GM23338 (cell line): Measurements from ENCODE around the gene FLNB. TPM values are rescaled to one million over a fixed set of nuclear protein-coding genes. Genes with fewer than 3 reads are reported as not detected.

Source experiments
- ATAC-seq: fragments of 200-7000 bp; cut with Tn5 transposase; 3 replicates; pipeline ENCODE4 v1.9.1; 2020
- DNase-seq: peaks from one replicate; pipeline ENCODE4 v3.0.0-alpha.2; 2015; ENCODE audit warnings: low spot score
- H2AFZ ChIP-seq: fragments of 200-600 bp; sonication (generic); 2 replicates; pipeline ENCODE4 v1.8.0; 2016; ENCODE audit warnings: antibody characterized with exemption, mild to moderate bottlenecking, moderate library complexity
- H3F3A ChIP-seq: fragments of 200-600 bp; sonication (generic); replicated peaks from 2 replicates; pipeline ENCODE4 v1.8.0; 2017; ENCODE audit warnings: antibody characterized with exemption, mixed run types, low read depth
- H3K27ac ChIP-seq: fragments of 200-600 bp; sonication (generic); 2 replicates; pipeline ENCODE4 v1.6.1; 2016; ENCODE audit warnings: low read depth
- H3K27me3 ChIP-seq: fragments of 200-600 bp; sonication (generic); 2 replicates; pipeline ENCODE4 v1.8.0; 2016; ENCODE audit warnings: mild to moderate bottlenecking, mixed run types, moderate library complexity; ENCODE audit not compliant: insufficient read depth
- H3K36me3 ChIP-seq: fragments of 200-600 bp; sonication (generic); 2 replicates; pipeline ENCODE4 v1.8.0; 2016; ENCODE audit warnings: mild to moderate bottlenecking; ENCODE audit not compliant: insufficient read depth
- H3K4me1 ChIP-seq: fragments of 200-600 bp; sonication (generic); 2 replicates; pipeline ENCODE4 v1.8.0; 2016; ENCODE audit warnings: mild to moderate bottlenecking, moderate library complexity; ENCODE audit not compliant: insufficient read depth
- H3K4me2 ChIP-seq: fragments of 200-600 bp; sonication (generic); 2 replicates; pipeline ENCODE4 v1.7.1; 2017; ENCODE audit warnings: mixed run types
- H3K4me3 ChIP-seq: fragments of 200-600 bp; sonication (generic); 2 replicates; pipeline ENCODE4 v1.6.1; 2016; ENCODE audit warnings: mixed run types
- H3K79me2 ChIP-seq: fragments of 200-600 bp; sonication (generic); replicated peaks from 2 replicates; pipeline ENCODE4 v1.8.0; 2017; ENCODE audit warnings: mild to moderate bottlenecking; ENCODE audit not compliant: insufficient read depth
- H3K9me2 ChIP-seq: fragments of 200-600 bp; sonication (generic); 2 replicates; pipeline ENCODE4 v1.8.0; 2017; ENCODE audit not compliant: insufficient read depth
- H4K20me1 ChIP-seq: fragments of 200-600 bp; sonication (generic); replicated peaks from 2 replicates; pipeline ENCODE4 v1.8.0; 2017; ENCODE audit warnings: mild to moderate bottlenecking; ENCODE audit not compliant: insufficient read depth
- H3K27ac Mint-ChIP-seq: 2 replicates; pipeline ENCODE4 v1.8.0; 2020; ENCODE audit warnings: inconsistent platforms, mild to moderate bottlenecking, moderate library complexity, mixed read lengths
- H3K27me3 Mint-ChIP-seq: 3 replicates; pipeline ENCODE4 v1.8.0; 2022; ENCODE audit warnings: low read depth, mild to moderate bottlenecking, moderate library complexity, mixed read lengths, inconsistent platforms; ENCODE audit not compliant: insufficient read depth, poor library complexity
- H3K36me3 Mint-ChIP-seq: 3 replicates; pipeline ENCODE4 v1.8.0; 2021; ENCODE audit warnings: low read depth, mild to moderate bottlenecking, inconsistent platforms, moderate library complexity, mixed read lengths
- H3K4me1 Mint-ChIP-seq: 3 replicates; pipeline ENCODE4 v1.8.0; 2020; ENCODE audit warnings: mild to moderate bottlenecking, inconsistent platforms, mixed read lengths
- H3K4me3 Mint-ChIP-seq: 3 replicates; pipeline ENCODE4 v1.8.0; 2021; ENCODE audit warnings: moderate library complexity, mild to moderate bottlenecking, inconsistent platforms, mixed read lengths
- H3K9me3 Mint-ChIP-seq: 3 replicates; pipeline ENCODE4 v1.8.0; 2020; ENCODE audit warnings: moderate library complexity, mild to moderate bottlenecking, inconsistent platforms, mixed read lengths
- CREB1 ChIP-seq: fragments of 250-450 bp; sonication (Bioruptor Pico); IDR thresholded peaks from 2 replicates; pipeline ENCODE4 v1.5.0; 2020; ENCODE audit warnings: low read depth, mild to moderate bottlenecking, moderate library complexity
- CTCF ChIP-seq, 2 experiments: fragments of 200-600 bp in 1 of 2; sonication (generic) in 1 of 2; conservative IDR thresholded peaks; 2 replicates each; pipeline versions ENCODE4 v1.5.1 to v1.6.1; 2016 to 2017; ENCODE audit warnings: antibody characterized with exemption in 2 of 2, low read depth in 2 of 2, mild to moderate bottlenecking in 2 of 2, moderate library complexity in 1 of 2
- EZH2 ChIP-seq: fragments of 200-600 bp; sonication (generic); IDR thresholded peaks from one replicate; pipeline ENCODE4 v1.8.0; 2017; ENCODE audit warnings: antibody characterized with exemption, mild to moderate bottlenecking, low read depth; ENCODE audit not compliant: unreplicated experiment
- EZH2phosphoT487 ChIP-seq: fragments of 200-600 bp; sonication (generic); IDR thresholded peaks from one replicate; pipeline ENCODE4 v1.8.1; 2018; ENCODE audit warnings: antibody characterized with exemption; ENCODE audit not compliant: unreplicated experiment
- JUNB ChIP-seq: IDR thresholded peaks from one replicate; pipeline ENCODE4 v1.6.1; 2016; ENCODE audit warnings: antibody characterized with exemption; ENCODE audit not compliant: unreplicated experiment
- NANOG ChIP-seq: IDR thresholded peaks from 2 replicates; pipeline ENCODE4 v1.6.1; 2016; ENCODE audit warnings: antibody characterized with exemption, borderline replicate concordance
- POLR2AphosphoS5 ChIP-seq: IDR thresholded peaks from 2 replicates; pipeline ENCODE4 v1.6.1; 2016; ENCODE audit warnings: antibody characterized with exemption, low read depth
- STAT1 ChIP-seq: IDR thresholded peaks from one replicate; pipeline ENCODE4 v1.6.1; 2016; ENCODE audit warnings: antibody characterized with exemption; ENCODE audit not compliant: unreplicated experiment
- ZNF114 ChIP-seq: fragments of 250-450 bp; sonication (Bioruptor Pico); IDR thresholded peaks from 2 replicates; pipeline ENCODE4 v1.5.0; 2020; ENCODE audit warnings: mild to moderate bottlenecking, moderate library complexity
- ZNF331 ChIP-seq: fragments of 250-450 bp; sonication (Bioruptor Pico); IDR thresholded peaks from 2 replicates; pipeline ENCODE4 v1.5.0; 2020; ENCODE audit warnings: low read depth, mild to moderate bottlenecking, moderate library complexity
- polyA plus RNA-seq: library from polyadenylated mRNA; unstranded; fragments of >200 nt; fragmentation: Nextera tagmentation; extraction: Ambion mirVana; gene quantifications from 2 replicates; pipeline ENCODE4 v1.2.1, GENCODE V29; 2016
- total RNA-seq: library from RNA; depleted of rRNA; stranded (reverse); fragments of >200 nt; shearing (Covaris generic); gene quantifications from 2 replicates; pipeline ENCODE4 v1.2.3, GENCODE V29; 2014
- TF ChIP-seq, protein P1 (sequence below): fragments of 250-450 bp; sonication (Bioruptor Pico); IDR thresholded peaks from 2 replicates; pipeline ENCODE4 v1.5.0; 2020; ENCODE audit warnings: mild to moderate bottlenecking, moderate library complexity
- TF ChIP-seq, protein P2 (sequence below): IDR thresholded peaks from 2 replicates; pipeline ENCODE4 v1.6.1; 2016; ENCODE audit warnings: antibody characterized with exemption

The FLNB gene
- total and polyA plus RNA-seq, 2 experiments from 2014 or later = 39.7 to 179 TPM

DNA sequence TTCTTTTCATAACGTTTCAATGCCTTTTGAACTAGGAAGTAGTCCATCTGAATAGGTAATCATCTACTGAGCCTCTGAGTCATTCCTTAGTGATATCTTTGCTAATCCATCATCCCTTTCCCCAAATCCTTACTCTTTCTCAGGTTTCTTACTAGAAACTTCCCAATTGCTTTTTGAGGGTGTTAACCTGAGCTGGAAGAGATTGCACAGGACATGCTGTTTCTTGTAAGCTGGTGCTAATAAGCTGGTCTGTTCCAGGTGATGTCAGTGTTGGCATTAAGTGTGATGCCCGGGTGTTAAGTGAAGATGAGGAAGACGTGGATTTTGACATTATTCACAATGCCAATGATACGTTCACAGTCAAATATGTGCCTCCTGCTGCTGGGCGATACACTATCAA lies 101.5 kb downstream of the FLNB start (continued):
- TF ChIP-seq, protein P1, sequence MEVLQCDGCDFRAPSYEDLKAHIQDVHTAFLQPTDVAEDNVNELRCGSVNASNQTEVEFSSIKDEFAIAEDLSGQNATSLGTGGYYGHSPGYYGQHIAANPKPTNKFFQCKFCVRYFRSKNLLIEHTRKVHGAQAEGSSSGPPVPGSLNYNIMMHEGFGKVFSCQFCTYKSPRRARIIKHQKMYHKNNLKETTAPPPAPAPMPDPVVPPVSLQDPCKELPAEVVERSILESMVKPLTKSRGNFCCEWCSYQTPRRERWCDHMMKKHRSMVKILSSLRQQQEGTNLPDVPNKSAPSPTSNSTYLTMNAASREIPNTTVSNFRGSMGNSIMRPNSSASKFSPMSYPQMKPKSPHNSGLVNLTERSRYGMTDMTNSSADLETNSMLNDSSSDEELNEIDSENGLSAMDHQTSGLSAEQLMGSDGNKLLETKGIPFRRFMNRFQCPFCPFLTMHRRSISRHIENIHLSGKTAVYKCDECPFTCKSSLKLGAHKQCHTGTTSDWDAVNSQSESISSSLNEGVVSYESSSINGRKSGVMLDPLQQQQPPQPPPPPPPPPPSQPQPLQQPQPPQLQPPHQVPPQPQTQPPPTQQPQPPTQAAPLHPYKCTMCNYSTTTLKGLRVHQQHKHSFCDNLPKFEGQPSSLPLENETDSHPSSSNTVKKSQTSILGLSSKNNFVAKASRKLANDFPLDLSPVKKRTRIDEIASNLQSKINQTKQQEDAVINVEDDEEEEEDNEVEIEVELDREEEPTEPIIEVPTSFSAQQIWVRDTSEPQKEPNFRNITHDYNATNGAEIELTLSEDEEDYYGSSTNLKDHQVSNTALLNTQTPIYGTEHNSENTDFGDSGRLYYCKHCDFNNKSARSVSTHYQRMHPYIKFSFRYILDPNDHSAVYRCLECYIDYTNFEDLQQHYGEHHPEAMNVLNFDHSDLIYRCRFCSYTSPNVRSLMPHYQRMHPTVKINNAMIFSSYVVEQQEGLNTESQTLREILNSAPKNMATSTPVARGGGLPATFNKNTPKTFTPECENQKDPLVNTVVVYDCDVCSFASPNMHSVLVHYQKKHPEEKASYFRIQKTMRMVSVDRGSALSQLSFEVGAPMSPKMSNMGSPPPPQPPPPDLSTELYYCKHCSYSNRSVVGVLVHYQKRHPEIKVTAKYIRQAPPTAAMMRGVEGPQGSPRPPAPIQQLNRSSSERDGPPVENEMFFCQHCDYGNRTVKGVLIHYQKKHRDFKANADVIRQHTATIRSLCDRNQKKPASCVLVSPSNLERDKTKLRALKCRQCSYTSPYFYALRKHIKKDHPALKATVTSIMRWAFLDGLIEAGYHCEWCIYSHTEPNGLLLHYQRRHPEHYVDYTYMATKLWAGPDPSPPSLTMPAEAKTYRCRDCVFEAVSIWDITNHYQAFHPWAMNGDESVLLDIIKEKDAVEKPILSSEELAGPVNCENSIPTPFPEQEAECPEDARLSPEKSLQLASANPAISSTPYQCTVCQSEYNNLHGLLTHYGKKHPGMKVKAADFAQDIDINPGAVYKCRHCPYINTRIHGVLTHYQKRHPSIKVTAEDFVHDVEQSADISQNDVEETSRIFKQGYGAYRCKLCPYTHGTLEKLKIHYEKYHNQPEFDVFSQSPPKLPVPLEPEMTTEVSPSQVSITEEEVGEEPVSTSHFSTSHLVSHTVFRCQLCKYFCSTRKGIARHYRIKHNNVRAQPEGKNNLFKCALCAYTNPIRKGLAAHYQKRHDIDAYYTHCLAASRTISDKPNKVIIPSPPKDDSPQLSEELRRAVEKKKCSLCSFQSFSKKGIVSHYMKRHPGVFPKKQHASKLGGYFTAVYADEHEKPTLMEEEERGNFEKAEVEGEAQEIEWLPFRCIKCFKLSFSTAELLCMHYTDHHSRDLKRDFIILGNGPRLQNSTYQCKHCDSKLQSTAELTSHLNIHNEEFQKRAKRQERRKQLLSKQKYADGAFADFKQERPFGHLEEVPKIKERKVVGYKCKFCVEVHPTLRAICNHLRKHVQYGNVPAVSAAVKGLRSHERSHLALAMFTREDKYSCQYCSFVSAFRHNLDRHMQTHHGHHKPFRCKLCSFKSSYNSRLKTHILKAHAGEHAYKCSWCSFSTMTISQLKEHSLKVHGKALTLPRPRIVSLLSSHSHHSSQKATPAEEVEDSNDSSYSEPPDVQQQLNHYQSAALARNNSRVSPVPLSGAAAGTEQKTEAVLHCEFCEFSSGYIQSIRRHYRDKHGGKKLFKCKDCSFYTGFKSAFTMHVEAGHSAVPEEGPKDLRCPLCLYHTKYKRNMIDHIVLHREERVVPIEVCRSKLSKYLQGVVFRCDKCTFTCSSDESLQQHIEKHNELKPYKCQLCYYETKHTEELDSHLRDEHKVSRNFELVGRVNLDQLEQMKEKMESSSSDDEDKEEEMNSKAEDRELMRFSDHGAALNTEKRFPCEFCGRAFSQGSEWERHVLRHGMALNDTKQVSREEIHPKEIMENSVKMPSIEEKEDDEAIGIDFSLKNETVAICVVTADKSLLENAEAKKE (CRISPR knock-in tag) = no peak

DNA sequence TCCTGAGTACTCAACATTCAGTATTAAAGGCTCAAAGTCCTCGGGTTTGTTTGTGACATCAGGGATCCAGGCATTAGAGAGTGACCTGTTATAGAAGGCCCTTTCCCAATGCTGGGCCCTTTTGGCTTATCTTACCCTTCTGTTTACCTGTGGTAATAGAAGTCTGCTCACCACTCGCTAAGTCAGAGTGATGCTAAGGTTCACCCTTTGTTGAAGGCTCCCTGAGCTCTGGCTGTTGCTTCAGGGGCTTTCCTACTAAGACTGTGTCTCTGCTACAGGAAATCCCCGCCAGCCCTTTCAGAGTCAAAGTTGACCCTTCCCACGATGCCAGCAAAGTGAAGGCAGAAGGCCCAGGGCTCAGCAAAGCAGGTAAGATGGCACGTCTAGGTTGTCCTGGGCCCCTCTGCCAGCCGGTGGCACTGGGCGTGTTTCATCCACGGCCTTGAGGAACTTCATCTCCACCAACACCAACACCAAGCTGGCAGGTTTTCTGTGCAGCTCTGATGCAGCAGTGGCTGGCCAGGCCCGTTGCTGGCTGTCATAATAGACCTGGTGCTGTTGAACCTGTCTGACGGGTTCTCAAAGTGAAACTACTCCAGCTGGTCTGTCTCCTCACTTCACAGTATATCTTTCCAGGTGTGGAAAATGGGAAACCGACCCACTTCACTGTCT lies 103.4 kb downstream of the FLNB start:
- Histone ChIP-seq H3K4me3 (no peak overlapping the region), H3K9me2 (no peaks in the 10 kb centered on the region), H2AFZ (no peak overlapping the region), H3K27me3 (no peaks in the 10 kb centered on the region), H4K20me1 (peaks cover 8% of the 10 kb centered on the region), H3K4me2 (no peak overlapping the region), H3K4me1 (no peaks in the 10 kb centered on the region), H3K79me2 (no peaks in the 10 kb centered on the region), H3K27ac (no peak overlapping the region), H3K36me3 (peaks cover 50% of the 10 kb centered on the region), H3F3A (no peaks in the 10 kb centered on the region)
- Mint-ChIP-seq H3K4me3 (no peak overlapping the region), H3K27me3 (peaks cover 1% of the 10 kb centered on the region), H3K27ac (no peak overlapping the region; the same call in 1 of the 2 replicates), H3K9me3 (no peaks in the 10 kb centered on the region), H3K4me1 (no peaks in the 10 kb centered on the region), H3K36me3 (peaks cover 75% of the 10 kb centered on the region)
- TF ChIP-seq CTCF (conservative IDR thresholded peaks at IDR 0.05; ENCODE audit: low read depth in 2 of 2) = no peak
- TF ChIP-seq EZH2 = no peak
- TF ChIP-seq ZNF331 (CRISPR knock-in tag) = no peak
- TF ChIP-seq STAT1 = no peak
- no peak for TF ChIP-seq JUNB
- TF ChIP-seq, protein P2, sequence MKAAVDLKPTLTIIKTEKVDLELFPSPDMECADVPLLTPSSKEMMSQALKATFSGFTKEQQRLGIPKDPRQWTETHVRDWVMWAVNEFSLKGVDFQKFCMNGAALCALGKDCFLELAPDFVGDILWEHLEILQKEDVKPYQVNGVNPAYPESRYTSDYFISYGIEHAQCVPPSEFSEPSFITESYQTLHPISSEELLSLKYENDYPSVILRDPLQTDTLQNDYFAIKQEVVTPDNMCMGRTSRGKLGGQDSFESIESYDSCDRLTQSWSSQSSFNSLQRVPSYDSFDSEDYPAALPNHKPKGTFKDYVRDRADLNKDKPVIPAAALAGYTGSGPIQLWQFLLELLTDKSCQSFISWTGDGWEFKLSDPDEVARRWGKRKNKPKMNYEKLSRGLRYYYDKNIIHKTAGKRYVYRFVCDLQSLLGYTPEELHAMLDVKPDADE = no peak
- no peak for TF ChIP-seq POLR2AphosphoS5
- TF ChIP-seq NANOG = no peak
- no peak for TF ChIP-seq CREB1 (CRISPR knock-in tag)
- TF ChIP-seq ZNF114 = no peak
- no peak for TF ChIP-seq EZH2phosphoT487
- ATAC-seq = no peak
- DNase-seq = no peak
